ENCODE results near the gene RADIL. TPM values are rescaled to one million over a fixed set of nuclear protein-coding genes. Genes with fewer than 3 reads are reported as not detected.
A peak's percentile ranks its signal among the peaks of the same experiment; 100 is the strongest.
"Not testable (repeated sequence)": the region's sequence is repeated elsewhere in the genome, so short reads cannot be mapped to it uniquely, and the experiment has no call there.

RADIL gene
- total RNA-seq, 2 experiments from 2014 or later = 0.37 to 0.84 TPM

DNA sequence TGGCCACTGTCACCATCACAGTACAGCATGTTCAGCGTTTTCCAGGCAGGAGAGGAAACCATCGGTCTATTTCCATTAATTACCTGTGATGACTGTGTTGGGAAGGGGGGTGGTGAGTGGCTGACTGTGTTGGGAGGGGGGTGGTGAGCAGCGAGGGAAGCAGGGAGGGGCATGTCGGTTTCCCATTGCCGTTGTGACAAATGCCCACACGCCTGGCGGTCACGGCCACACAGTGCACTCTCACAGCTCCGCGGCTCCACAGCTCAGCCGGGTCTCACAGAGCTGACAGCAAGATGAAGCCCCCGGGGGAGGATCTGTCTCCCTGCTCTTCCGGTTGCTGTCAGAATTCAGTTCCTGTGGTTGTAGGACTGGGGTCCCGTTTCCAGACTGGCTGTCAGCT, 69.1 kb downstream of the RADIL start:
- no peaks in the 10 kb centered on the region for H3K4me1 Mint-ChIP-seq
- no peaks in the 10 kb centered on the region for H3K36me3 Mint-ChIP-seq (ENCODE audit: low read depth)
- POLR2A ChIA-PET = no interaction called here
- H3K27ac Mint-ChIP-seq = no peak overlapping the region
- H3K4me3 Mint-ChIP-seq = no peak overlapping the region
- peaks cover 2% of the 10 kb centered on the region for H3K9me3 Mint-ChIP-seq
- no peak for DNase-seq
- CTCF ChIA-PET = interaction anchor here (1.0 kb wide), 1 partner anchor 22 kb away, joined by 4 read pairs; no protein-coding TSS in a partner anchor
- H3K27me3 Mint-ChIP-seq = peaks cover 12% of the 10 kb centered on the region

DNA sequence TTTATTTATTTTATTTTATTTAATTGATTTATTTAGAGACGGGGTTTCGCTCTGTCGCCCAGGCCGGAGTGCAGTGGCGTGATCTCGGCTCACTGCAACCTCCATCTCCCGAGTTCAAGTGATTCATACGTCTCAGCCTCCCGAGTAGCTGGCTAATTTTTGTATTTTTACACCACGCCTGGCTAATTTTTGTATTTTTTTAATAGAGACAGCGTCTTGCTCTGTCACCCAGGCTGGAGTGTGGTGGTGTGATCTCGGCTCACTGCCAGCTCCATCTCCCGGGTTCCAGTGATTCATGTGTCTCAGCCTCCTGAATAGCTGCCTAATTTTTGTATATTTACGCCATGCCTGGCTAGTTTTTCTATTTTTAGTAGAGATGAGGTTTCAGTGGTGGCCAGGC, 73.8 kb downstream of the RADIL start:
- Mint-ChIP-seq H3K36me3 (ENCODE audit: low read depth) (no peaks in the 10 kb centered on the region), H3K27me3 (peaks cover 32% of the 10 kb centered on the region), H3K4me1 (peaks cover 3% of the 10 kb centered on the region), H3K9me3 (peaks cover 2% of the 10 kb centered on the region), H3K27ac (no peak overlapping the region), H3K4me3 (no peak overlapping the region)
- POLR2A ChIA-PET = no interaction called here
- CTCF ChIA-PET = interaction anchor here (1.5 kb wide), 1 partner anchor 20 kb away, joined by 3 read pairs; no protein-coding TSS in a partner anchor
- DNase-seq = no peak

DNA sequence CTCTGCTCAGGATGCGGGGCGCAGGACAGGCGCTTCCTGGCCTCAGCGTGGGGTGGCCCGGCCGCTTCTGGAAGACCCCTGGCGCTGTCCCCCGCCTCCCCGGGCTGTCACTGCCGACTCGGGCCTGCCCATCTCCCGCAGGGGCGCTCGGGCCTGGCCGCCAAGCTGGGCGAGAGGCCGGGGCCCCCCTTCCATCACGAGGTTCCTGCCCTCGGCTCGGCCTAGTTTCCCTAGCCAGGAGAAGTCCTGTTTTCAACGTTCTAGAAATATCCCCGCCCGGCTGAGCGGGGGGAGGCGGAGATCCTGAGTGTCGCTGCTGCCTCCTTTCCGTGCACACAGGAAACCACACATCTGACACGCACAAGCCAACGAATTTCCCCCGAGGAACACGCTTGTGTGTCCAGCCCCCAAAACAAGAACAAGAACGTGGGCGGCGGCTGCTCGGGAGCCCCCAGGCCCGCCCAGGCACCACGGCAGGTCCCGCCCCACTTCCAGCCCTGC, 74.4 kb downstream of the RADIL start:
- POLR2A ChIA-PET = no interaction called here
- peaks cover 2% of the 10 kb centered on the region for H3K9me3 Mint-ChIP-seq
- H3K27me3 Mint-ChIP-seq = peaks cover 32% of the 10 kb centered on the region
- CTCF ChIA-PET = interaction anchor here (1.5 kb wide), 1 partner anchor 21 kb away, joined by 3 read pairs; no protein-coding TSS in a partner anchor
- H3K4me3 Mint-ChIP-seq = peak overlapping the region; percentile 17
- peaks cover 3% of the 10 kb centered on the region for H3K4me1 Mint-ChIP-seq
- H3K36me3 Mint-ChIP-seq (ENCODE audit: low read depth) = no peaks in the 10 kb centered on the region
- no peak overlapping the region for H3K27ac Mint-ChIP-seq
- DNase-seq = peak; percentile 23

DNA sequence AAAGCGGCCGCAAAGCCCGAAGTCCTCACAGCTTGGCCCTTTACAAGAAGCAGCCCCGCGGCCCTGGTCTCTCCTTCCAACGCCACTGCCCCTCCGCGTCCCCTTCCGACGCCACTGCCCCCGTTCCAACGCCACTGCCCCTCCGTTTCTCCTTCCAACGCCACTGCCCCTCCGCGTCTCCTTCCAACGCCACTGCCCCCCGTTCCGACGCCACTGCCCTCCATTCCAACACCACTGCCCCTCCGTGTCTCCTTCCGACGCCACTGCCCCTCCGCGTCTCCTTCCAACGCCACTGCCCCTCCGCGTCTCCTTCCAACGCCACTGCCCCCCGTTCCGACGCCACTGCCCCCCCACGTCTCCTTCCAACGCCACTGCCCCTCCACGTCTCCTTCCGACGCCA, 75.0 kb downstream of the RADIL start:
- no peaks in the 10 kb centered on the region for H3K36me3 Mint-ChIP-seq (ENCODE audit: low read depth)
- peaks cover 3% of the 10 kb centered on the region for H3K4me1 Mint-ChIP-seq
- H3K4me3 Mint-ChIP-seq = no peak overlapping the region
- POLR2A ChIA-PET = no interaction called here
- H3K27me3 Mint-ChIP-seq = peaks cover 28% of the 10 kb centered on the region
- peaks cover 2% of the 10 kb centered on the region for H3K9me3 Mint-ChIP-seq
- CTCF ChIA-PET = no interaction called here
- DNase-seq = no peak
- no peak overlapping the region for H3K27ac Mint-ChIP-seq

DNA sequence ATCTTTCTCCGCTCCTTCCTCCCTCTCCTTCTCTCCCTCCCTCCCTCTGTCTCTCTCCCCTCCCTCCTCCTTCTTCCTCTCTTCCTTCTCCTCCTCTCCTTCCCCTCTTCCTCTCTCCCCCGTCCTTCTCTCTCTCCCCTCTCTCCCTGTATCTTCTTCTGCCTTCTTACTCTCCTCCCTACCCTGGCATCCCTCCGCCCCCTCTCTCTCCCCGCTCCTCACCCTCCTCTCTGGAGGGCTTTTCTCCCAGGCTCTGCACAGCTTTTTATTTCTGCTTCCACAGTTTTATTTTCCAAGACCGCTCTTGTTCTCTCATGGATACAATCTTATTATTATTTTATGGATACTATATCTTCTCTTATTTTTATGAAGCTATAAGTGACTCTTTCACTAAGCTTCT, 75.5 kb downstream of the RADIL start:
- Mint-ChIP-seq H3K36me3 (ENCODE audit: low read depth) (no peaks in the 10 kb centered on the region), H3K4me1 (peaks cover 3% of the 10 kb centered on the region), H3K4me3 (no peak overlapping the region), H3K27ac (no peak overlapping the region), H3K9me3 (peaks cover 2% of the 10 kb centered on the region), H3K27me3 (peaks cover 25% of the 10 kb centered on the region)
- POLR2A ChIA-PET = no interaction called here
- CTCF ChIA-PET = no interaction called here
- DNase-seq = no peak

DNA sequence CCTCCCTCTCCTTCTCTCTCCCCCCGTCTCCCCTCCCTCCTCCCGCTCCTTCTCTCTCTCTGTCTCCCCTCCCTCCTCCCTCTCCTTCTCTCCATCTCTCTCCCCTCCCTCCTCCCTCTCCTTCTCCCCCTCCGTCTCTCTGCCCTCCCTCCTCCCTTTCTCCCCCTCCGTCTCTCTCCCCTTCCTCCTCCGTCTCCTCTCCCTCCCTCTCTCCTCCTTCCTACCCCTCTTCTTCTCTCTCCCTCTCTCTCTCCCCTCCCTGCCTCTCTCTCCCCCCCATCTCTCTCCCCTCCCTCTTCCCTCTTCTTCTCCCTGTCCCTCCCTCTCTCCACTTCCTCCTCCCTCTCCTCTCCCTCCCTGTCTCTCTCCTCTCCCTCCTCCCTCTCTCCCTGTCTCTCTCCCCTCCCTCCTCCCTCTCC, 75.9 kb downstream of the RADIL start:
- H3K36me3 Mint-ChIP-seq (ENCODE audit: low read depth) = no peaks in the 10 kb centered on the region
- no peak overlapping the region for H3K4me3 Mint-ChIP-seq
- no peak overlapping the region for H3K27ac Mint-ChIP-seq
- H3K4me1 Mint-ChIP-seq = peaks cover 3% of the 10 kb centered on the region
- peaks cover under 1% of the 10 kb centered on the region for H3K9me3 Mint-ChIP-seq
- peaks cover 23% of the 10 kb centered on the region for H3K27me3 Mint-ChIP-seq
- ChIA-PET POLR2A (no interaction called here), CTCF (no interaction called here)
- no peak for DNase-seq

DNA sequence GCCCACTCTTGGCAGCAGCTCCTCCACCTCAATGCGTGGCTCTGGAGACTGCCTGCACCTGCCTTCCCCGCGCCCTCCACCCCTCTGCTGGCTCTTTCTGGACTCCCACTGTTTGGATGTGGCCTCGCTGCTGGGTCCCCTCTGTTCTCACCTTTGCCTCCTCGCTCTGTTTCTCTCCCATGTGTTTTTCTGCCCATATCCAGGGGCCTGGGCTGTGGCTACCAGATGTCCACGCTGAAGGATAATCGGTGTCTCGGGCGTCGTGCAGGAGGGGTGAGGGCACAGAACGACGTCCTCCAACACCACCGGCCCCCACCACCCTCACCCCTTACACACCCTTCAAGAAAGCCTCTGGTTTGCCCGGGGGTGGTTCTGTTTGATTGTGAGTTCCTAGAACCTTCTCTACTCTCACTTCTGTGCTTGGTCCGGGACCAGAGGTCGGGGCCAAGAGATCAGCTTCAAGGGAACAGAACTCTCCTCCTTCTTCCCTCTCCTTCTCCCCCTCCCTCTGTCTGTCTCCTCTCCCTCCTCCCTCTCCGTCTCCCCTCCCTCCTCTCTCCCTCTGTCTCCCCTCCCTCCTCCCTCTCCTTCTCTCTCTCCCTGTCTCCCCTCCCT, 76.4 kb downstream of the RADIL start:
- no peaks in the 10 kb centered on the region for H3K9me3 Mint-ChIP-seq
- peaks cover 22% of the 10 kb centered on the region for H3K27me3 Mint-ChIP-seq
- H3K36me3 Mint-ChIP-seq (ENCODE audit: low read depth) = no peaks in the 10 kb centered on the region
- no peak for DNase-seq
- peaks cover 3% of the 10 kb centered on the region for H3K4me1 Mint-ChIP-seq
- POLR2A ChIA-PET = no interaction called here
- CTCF ChIA-PET = interaction anchor here (2.0 kb wide), 1 partner anchor 14 kb away, joined by 4 read pairs; no protein-coding TSS in a partner anchor
- no peak overlapping the region for H3K27ac Mint-ChIP-seq
- H3K4me3 Mint-ChIP-seq = no peak overlapping the region

DNA sequence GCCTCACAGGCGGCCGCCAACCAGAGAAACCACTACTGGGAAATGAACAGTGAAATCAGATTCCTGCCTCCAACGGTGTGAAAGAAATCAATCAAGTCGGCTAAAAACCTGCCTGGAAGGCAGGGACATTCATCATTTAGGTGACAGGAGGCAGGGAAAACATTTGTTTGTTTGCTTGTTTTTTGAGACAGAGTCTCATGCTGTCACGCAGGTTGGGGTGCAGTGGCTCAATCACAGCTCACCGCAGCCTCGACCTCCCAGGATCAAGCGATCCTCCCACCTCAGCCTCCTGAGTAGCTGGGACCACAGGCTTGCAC, 77.6 kb downstream of the RADIL start:
- Mint-ChIP-seq H3K27ac (no peak overlapping the region), H3K27me3 (peaks cover 22% of the 10 kb centered on the region), H3K36me3 (ENCODE audit: low read depth) (no peaks in the 10 kb centered on the region), H3K4me1 (peaks cover 3% of the 10 kb centered on the region), H3K4me3 (no peak overlapping the region), H3K9me3 (no peaks in the 10 kb centered on the region)
- ChIA-PET CTCF (interaction anchor here (0.5 to 2.0 kb wide), 3 partner anchors 13 to 279 kb away, joined by 3 to 4 read pairs (median 3); no protein-coding TSS in a partner anchor), POLR2A (interaction anchor here (0.6 kb wide), 1 partner anchor 602 kb away, joined by 3 read pairs; no protein-coding TSS in a partner anchor)
- no peak for DNase-seq

DNA sequence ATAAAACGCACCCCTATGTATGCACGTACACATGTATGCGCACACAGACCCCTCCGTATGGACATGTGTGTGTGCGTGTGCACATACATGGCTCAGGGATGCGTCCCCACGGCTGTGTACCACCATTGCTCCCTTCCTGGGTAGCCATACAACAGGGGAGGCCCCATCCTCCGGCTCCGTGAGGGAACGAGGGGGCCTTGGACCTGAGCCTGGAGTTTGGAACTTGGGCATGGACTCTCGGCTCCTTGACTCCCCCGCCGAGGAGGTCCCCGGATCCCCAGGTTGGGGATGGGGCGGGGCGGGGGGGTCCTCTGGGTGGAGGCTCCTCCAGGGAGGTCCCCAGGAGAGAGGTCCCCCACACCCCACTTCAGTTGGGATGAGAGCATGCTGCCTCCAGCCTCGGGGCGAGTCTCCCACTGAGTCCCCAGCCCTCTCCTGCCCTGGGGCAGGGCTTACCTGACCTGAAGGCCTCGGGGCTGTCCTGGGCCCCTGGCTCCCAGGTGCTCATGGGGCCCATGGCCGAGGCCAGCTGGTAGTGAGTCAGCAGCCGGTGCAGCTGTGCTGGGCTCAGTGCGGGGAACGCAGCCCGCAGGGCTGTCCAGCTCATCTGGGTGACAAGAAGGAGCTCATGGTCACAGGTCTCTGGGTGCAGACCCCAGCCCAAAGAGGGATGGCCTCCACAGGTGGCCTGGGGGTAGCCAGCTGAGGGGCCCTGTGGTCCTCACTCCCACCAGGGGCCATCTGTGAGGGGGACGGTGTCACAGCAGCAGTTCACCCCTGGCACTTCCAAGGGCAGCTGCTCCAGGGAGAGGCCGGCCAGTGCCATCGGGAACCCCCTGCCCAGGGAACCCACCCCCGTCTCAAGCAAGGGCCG, 78.2 kb downstream of the RADIL start:
- Mint-ChIP-seq H3K27ac (no peak overlapping the region), H3K9me3 (no peaks in the 10 kb centered on the region), H3K4me3 (no peak overlapping the region), H3K27me3 (peaks cover 21% of the 10 kb centered on the region), H3K36me3 (ENCODE audit: low read depth) (no peaks in the 10 kb centered on the region), H3K4me1 (peaks cover 3% of the 10 kb centered on the region)
- DNase-seq = no peak
- POLR2A ChIA-PET = interaction anchor here (0.6 kb wide), 1 partner anchor 601 kb away, joined by 3 read pairs; no protein-coding TSS in a partner anchor
- CTCF ChIA-PET = interaction anchor here (0.5 to 2.0 kb wide), 2 partner anchors 13 to 34 kb away, joined by 3 to 4 read pairs; no protein-coding TSS in a partner anchor

DNA sequence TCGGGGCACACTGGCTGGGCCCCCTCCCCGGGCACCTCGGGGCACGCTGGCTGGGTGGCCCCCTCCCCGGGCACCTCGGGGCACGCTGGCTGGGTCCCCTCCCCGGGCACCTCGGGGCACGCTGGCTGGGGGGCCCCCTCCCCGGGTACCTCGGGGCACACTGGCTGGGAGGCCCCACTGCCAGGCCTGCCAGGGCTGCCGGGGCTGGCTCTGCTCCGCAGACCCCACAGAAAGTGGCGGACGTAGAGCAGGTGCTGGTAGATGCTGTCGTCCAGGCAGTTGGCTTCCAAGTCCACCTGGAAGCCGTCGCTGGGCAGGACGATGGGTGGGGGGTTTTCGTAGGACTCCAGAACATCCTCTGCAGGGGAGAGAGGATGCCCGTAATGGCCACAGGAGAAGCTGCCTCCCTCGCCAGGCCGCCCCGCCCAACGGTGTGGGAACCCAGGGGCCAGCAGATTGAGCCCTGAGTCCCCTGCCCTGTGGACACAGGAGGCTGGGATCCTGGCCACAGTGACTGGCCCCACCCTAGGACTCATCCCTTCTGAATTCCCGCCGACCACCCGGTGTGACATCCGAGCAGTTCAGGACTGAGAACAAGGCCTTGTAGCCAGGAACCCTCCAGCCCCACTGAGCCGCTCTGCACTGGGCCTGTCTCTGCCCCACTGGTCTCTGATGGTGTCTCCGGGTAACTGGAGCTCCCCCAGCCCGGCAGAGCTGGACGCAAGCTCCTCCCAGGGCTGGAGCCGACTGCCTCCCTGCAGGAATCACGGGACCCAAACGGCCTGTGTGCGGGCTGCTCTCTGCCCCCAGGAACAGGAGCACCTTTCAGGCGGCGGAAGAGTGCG, 79.9 kb downstream of the RADIL start:
- Mint-ChIP-seq H3K27ac (no peak overlapping the region), H3K27me3 (peaks cover 16% of the 10 kb centered on the region), H3K4me1 (no peaks in the 10 kb centered on the region), H3K9me3 (no peaks in the 10 kb centered on the region), H3K4me3 (no peak overlapping the region), H3K36me3 (ENCODE audit: low read depth) (no peaks in the 10 kb centered on the region)
- POLR2A ChIA-PET = no interaction called here
- CTCF ChIA-PET = no interaction called here
- DNase-seq = no peak

DNA sequence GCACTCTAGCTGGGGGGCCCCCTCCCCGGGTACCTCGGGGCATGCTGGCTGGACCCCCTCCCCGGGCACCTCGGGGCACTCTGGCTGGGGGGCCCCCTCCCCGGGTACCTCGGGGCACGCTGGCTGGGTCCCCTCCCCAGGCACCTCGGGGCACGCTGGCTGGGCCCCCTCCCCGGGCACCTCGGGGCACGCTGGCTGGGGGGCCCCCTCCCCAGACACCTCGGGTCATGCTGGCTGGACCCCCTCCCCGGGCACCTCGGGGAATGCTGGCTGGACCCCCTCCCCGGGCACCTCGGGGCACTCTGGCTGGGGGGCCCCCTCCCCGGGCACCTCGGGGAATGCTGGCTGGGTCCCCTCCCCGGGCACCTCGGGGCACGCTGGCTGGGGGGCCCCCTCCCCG, 80.9 kb downstream of the RADIL start:
- H3K4me1 Mint-ChIP-seq; DNase-seq; POLR2A ChIA-PET; H3K27me3 Mint-ChIP-seq; H3K9me3 Mint-ChIP-seq; CTCF ChIA-PET; H3K27ac Mint-ChIP-seq; H3K36me3 Mint-ChIP-seq (ENCODE audit: low read depth); H3K4me3 Mint-ChIP-seq: not testable (repeated sequence)

DNA sequence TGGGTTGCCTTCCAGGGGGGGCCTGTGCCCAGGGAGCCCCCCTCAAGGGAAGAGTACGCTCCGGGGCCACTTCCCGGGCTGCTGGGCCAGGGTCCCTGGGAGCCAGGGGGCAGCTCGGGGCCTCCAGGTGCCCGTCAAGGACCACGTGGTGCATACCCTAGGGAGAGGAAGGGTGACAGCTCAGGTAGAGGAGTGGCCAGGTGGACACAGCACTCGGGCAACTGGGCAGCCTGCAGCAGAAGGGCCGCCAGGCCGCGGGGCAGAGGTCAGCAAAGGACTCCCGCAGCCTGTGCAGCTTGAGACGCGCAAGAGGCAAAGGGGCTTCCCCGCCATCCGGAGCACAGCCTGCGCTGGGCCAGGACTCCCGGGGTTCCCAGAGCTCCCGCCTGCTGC, 81.7 kb downstream of the RADIL start:
- no peak overlapping the region for H3K4me3 Mint-ChIP-seq
- H3K27ac Mint-ChIP-seq = no peak overlapping the region
- POLR2A ChIA-PET = no interaction called here
- DNase-seq = no peak
- CTCF ChIA-PET = interaction anchor here (0.6 to 1.4 kb wide), 3 partner anchors 17 to 283 kb away, joined by 3 to 4 read pairs (median 4); no protein-coding TSS in a partner anchor
- H3K9me3 Mint-ChIP-seq = no peaks in the 10 kb centered on the region
- no peaks in the 10 kb centered on the region for H3K36me3 Mint-ChIP-seq (ENCODE audit: low read depth)
- H3K4me1 Mint-ChIP-seq = no peaks in the 10 kb centered on the region
- H3K27me3 Mint-ChIP-seq = peaks cover 5% of the 10 kb centered on the region
